ENCODE results near the gene NT5DC1.
A peak's percentile ranks its signal among the peaks of the same experiment; 100 is the strongest.

NT5DC1 gene

DNA sequence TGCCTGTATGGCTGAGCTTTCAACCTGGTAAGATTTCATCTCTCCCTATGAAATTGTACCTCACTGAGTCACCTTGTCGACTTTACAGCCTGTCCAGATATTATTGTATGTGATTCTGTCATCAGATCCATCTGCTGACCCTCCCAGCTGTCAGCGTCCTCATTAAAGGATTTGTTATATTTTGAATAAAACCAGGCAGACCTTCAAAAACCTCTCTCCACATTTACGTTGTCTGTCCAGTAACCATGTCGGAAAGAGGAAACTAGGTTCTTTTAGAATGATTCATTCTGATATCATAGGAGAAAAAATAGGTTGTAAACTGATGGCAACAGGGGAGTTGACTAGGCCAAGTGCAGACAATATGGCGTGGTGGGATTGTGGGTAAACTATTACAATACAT, 114.8 kb downstream of the NT5DC1 start:
- no peak overlapping the region for H3K4me3 ChIP-seq (ENCODE audit: low read depth in 1 of 2, low read length in 2 of 2)
- H3K9ac ChIP-seq (ENCODE audit: low read depth, low read length), result no peak overlapping the region
- DNase-seq (no peak), ATAC-seq (ENCODE audit: insufficient read depth, low read depth) (no peak)
- no peaks in the 10 kb centered on the region for H3K9me3 ChIP-seq (ENCODE audit: insufficient read depth, low read length, severe bottlenecking)
- no peaks in the 10 kb centered on the region for H3K4me1 ChIP-seq (ENCODE audit: insufficient read depth, low read length)
- H3K27me3 ChIP-seq (ENCODE audit: insufficient read depth, low read length, poor library complexity), result peaks cover 8% of the 10 kb centered on the region
- no peak overlapping the region for H2AFZ ChIP-seq (ENCODE audit: low read depth, low read length)
- H4K20me1 ChIP-seq (ENCODE audit: insufficient read depth, low read length), result no peaks in the 10 kb centered on the region
- H3K4me2 ChIP-seq (ENCODE audit: insufficient read depth, low read length), result no peak overlapping the region
- TF ChIP-seq, protein P1, sequence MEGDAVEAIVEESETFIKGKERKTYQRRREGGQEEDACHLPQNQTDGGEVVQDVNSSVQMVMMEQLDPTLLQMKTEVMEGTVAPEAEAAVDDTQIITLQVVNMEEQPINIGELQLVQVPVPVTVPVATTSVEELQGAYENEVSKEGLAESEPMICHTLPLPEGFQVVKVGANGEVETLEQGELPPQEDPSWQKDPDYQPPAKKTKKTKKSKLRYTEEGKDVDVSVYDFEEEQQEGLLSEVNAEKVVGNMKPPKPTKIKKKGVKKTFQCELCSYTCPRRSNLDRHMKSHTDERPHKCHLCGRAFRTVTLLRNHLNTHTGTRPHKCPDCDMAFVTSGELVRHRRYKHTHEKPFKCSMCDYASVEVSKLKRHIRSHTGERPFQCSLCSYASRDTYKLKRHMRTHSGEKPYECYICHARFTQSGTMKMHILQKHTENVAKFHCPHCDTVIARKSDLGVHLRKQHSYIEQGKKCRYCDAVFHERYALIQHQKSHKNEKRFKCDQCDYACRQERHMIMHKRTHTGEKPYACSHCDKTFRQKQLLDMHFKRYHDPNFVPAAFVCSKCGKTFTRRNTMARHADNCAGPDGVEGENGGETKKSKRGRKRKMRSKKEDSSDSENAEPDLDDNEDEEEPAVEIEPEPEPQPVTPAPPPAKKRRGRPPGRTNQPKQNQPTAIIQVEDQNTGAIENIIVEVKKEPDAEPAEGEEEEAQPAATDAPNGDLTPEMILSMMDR (IDR thresholded peaks at IDR 0.05; ENCODE audit: borderline replicate concordance, extremely low read depth, low read length, poor library complexity, severe bottlenecking), result no peak
- TF ChIP-seq EZH2 (IDR thresholded peaks at IDR 0.05; ENCODE audit: borderline replicate concordance, low read depth, low read length, severe bottlenecking), result no peak
- H3K79me2 ChIP-seq (ENCODE audit: insufficient read depth, low read length), result no peaks in the 10 kb centered on the region
- no peak overlapping the region for H3K27ac ChIP-seq (ENCODE audit: low read length)
- no peaks in the 10 kb centered on the region for H3K36me3 ChIP-seq (ENCODE audit: insufficient read depth, low read length)

DNA sequence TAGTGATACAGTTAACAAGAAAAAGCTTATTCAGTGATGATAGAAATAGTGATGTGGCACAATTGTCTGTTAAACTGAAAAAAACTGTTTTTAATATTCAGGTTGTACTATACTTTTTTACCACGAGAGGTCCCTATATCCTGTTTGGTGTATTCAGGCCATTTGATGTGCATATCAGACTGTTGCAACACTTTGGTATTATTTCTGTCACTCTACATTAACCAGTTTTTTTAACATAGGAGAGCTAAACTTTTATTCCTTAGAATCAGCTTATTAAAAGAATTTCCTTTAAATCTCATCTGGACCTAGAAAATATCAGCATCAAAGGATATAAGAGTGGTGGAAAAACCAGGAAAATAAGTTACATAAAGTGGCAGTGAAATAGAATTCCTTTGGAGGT, 116.4 kb downstream of the NT5DC1 start:
- ATAC-seq (ENCODE audit: insufficient read depth, low read depth), result peak; percentile 57; the same call in 1 of the 3 replicates
- no peaks in the 10 kb centered on the region for H3K79me2 ChIP-seq (ENCODE audit: insufficient read depth, low read length)
- no peak overlapping the region for H2AFZ ChIP-seq (ENCODE audit: low read depth, low read length)
- no peak overlapping the region for H3K4me2 ChIP-seq (ENCODE audit: insufficient read depth, low read length)
- H3K27ac ChIP-seq (ENCODE audit: low read length), result no peak overlapping the region
- no peak overlapping the region for H3K4me3 ChIP-seq (ENCODE audit: low read depth in 1 of 2, low read length in 2 of 2)
- no peak for TF ChIP-seq EZH2 (IDR thresholded peaks at IDR 0.05; ENCODE audit: borderline replicate concordance, low read depth, low read length, severe bottlenecking)
- TF ChIP-seq, protein P1 (IDR thresholded peaks at IDR 0.05; ENCODE audit: borderline replicate concordance, extremely low read depth, low read length, poor library complexity, severe bottlenecking), result peak; percentile 58
- no peaks in the 10 kb centered on the region for H3K36me3 ChIP-seq (ENCODE audit: insufficient read depth, low read length)
- H3K4me1 ChIP-seq (ENCODE audit: insufficient read depth, low read length), result no peaks in the 10 kb centered on the region
- H3K27me3 ChIP-seq (ENCODE audit: insufficient read depth, low read length, poor library complexity), result no peaks in the 10 kb centered on the region
- no peaks in the 10 kb centered on the region for H3K9me3 ChIP-seq (ENCODE audit: insufficient read depth, low read length, severe bottlenecking)
- H3K9ac ChIP-seq (ENCODE audit: low read depth, low read length), result no peak overlapping the region
- no peaks in the 10 kb centered on the region for H4K20me1 ChIP-seq (ENCODE audit: insufficient read depth, low read length)
- no peak for DNase-seq

DNA sequence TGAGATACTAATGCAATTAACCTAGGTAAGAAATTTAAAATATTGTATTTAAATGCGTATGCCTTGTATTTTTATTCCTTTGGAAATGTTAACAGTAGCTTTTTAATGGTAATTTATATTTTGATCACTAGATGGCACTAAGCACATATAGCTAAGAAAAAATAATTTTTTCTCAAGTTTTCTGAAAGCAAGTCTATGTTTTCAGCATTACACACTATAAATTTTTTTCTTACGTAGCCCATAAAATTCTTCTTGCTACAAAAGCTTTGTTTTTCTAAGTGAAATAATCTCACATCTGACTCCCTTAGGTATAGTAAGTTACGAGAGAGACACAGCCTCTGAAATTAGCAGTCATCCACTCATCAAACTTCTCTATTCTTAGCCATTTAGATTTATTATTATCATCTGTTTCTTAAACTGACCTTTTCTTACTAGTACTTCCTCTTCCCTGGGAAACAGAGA, 117.5 kb downstream of the NT5DC1 start:
- H3K27ac ChIP-seq (ENCODE audit: low read length), result no peak overlapping the region
- no peak for ATAC-seq (ENCODE audit: insufficient read depth, low read depth)

More for the DNA sequence above, 117.5 kb downstream of the NT5DC1 start:
- no peaks in the 10 kb centered on the region for H3K4me1 ChIP-seq (ENCODE audit: insufficient read depth, low read length)
- H3K36me3 ChIP-seq (ENCODE audit: insufficient read depth, low read length), result no peaks in the 10 kb centered on the region
- no peaks in the 10 kb centered on the region for H3K27me3 ChIP-seq (ENCODE audit: insufficient read depth, low read length, poor library complexity)
- no peak for DNase-seq
- H3K79me2 ChIP-seq (ENCODE audit: insufficient read depth, low read length), result no peaks in the 10 kb centered on the region
- H3K9ac ChIP-seq (ENCODE audit: low read depth, low read length), result no peak overlapping the region
- H3K4me3 ChIP-seq (ENCODE audit: low read depth in 1 of 2, low read length in 2 of 2), result no peak overlapping the region
- H3K9me3 ChIP-seq (ENCODE audit: insufficient read depth, low read length, severe bottlenecking), result no peaks in the 10 kb centered on the region
- H4K20me1 ChIP-seq (ENCODE audit: insufficient read depth, low read length), result no peaks in the 10 kb centered on the region
- no peak overlapping the region for H3K4me2 ChIP-seq (ENCODE audit: insufficient read depth, low read length)
- H2AFZ ChIP-seq (ENCODE audit: low read depth, low read length), result no peak overlapping the region
- no peak for TF ChIP-seq EZH2 (IDR thresholded peaks at IDR 0.05; ENCODE audit: borderline replicate concordance, low read depth, low read length, severe bottlenecking)
- TF ChIP-seq, protein P1 (IDR thresholded peaks at IDR 0.05; ENCODE audit: borderline replicate concordance, extremely low read depth, low read length, poor library complexity, severe bottlenecking), result peak; percentile 59
